Measurements from ENCODE around the gene FAM200C. TPM values are rescaled to one million over a fixed set of nuclear protein-coding genes. Genes with fewer than 3 reads are reported as not detected.
A peak's percentile ranks its signal among the peaks of the same experiment; 100 is the strongest.

Gene FAM200C
- total RNA-seq, 1 experiment from 2014 or later, result 4.2 TPM

DNA sequence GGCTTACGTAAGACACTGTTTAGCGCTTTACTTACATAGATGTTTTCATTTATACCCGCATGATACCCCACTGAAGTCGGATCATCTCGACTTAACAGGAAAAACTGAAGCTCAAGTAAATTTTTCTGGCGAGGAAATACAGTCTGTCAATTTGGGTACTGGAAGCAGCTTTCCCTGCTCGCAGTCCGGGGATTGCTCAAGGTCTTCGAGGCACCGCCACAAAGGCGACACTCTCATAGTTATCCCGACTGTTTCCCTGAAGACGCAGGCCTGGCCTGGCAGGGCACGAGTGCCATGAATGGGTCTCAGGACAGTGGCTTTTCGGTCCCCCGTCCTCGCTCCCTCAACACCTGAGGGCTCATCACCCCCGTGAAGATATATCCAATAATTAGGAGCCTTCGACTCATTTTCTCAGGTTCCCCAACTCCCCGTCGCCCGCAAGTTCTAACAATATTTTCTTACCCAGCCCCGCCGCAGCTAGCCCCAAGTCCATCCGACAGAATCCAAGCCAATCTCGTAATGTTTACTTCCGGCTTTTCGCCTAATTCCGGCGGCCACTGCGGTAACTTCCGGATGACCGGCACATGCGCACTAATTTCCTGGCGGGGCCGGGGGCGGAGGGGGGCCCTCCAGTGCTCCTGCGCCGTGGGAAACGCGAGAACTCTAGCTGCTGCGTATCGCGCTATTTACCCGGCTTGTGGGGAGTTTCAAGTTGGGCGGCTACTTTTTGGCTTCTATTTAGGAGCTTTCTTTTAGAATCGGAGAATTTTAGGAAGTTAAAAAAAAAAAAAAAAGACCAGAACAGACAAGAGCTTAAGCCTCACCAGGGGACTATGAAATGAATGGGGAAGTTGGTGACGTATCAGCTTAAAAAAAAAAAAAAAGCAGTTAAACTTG, 19.0 kb upstream of the FAM200C start, which contains the start of gene SLU7:
TSS of gene SLU7 (minus strand) at position 521 of the 897 bp plus-strand sequence. CDS start 3,787 bp downstream, outside the sequence.
- BruUV-seq (replicated peaks), result TSS peak; percentile 84
- Histone ChIP-seq H3K4me2 (ENCODE audit: low read length) (peak within 1 kb of the TSS; percentile 89), H3K36me3 (ENCODE audit: control insufficient read depth in 1 of 2, insufficient read depth in 2 of 2, low read length in 2 of 2) (peaks cover 9 to 12% of the 10 kb centered on the region in 2 experiments; a peak in 3 of 4 replicates), H3K27ac (ENCODE audit: low read depth, low read length) (peak within 1 kb of the TSS; percentile 50; the same call in 1 of the 2 replicates), H3K4me1 (ENCODE audit: control insufficient read depth in 1 of 2, insufficient read depth in 2 of 2, low read length in 2 of 2) (peaks cover 8 to 27% of the 10 kb centered on the region in 2 experiments; a peak in 3 of 4 replicates), H3K27me3 (ENCODE audit: insufficient read depth, low read length) (no peaks in the 10 kb centered on the region), H2AFZ (ENCODE audit: low read depth, low read length, poor library complexity, severe bottlenecking) (peak within 1 kb of the TSS; percentile 44), H3K9me3 (ENCODE audit: control insufficient read depth in 1 of 2, insufficient read depth in 1 of 2, low read depth in 1 of 2, low read length in 2 of 2) (no peaks in the 10 kb centered on the region), H3K4me3 (replicated peaks in 1 of 2; ENCODE audit: low read depth in 1 of 2, low read length in 2 of 2) (peak within 1 kb of the TSS; percentile 85 to 93), H3K9me2 (ENCODE audit: insufficient read depth) (no peaks in the 10 kb centered on the region), H3K9ac (ENCODE audit: low read length) (peak within 1 kb of the TSS; percentile 78), H3K79me2 (ENCODE audit: insufficient read depth, low read length) (peaks cover 46% of the 10 kb centered on the region), H4K20me1 (ENCODE audit: insufficient read depth) (no peaks in the 10 kb centered on the region)
- intact Hi-C loops (cut with micrococcal nuclease), result no loop called here
- RAD21 ChIA-PET (ENCODE audit: low non-redundant PET in 1 of 2, low total read pairs in 2 of 2, uncharacterized antibody in 2 of 2, unreplicated experiment in 2 of 2), result interaction anchor here in 1 of 2 experiments (0.7 kb wide), 1 partner anchor 28 kb away, joined by 3 read pairs; no protein-coding TSS in a partner anchor
- CTCF ChIA-PET, result interaction anchor here (2.2 kb wide), 1 partner anchor 20 kb away, joined by 21 read pairs; no protein-coding TSS in a partner anchor
- ATAC-seq (peak; percentile 81), DNase-seq (ENCODE audit: low read depth, low spot score) (peak; percentile 86)
- POLR2A ChIA-PET, result interaction anchor here (0.7 to 1.0 kb wide), 3 partner anchors 20 to 1101 kb away, joined by 3 read pairs; no protein-coding TSS in a partner anchor
- TF ChIP-seq TCF7L2 (IDR thresholded peaks at IDR 0.05; ENCODE audit: borderline replicate concordance, extremely low read depth, insufficient read depth, insufficient read length), result no peak
- peak; percentile 81 for TF ChIP-seq ELF1 (IDR thresholded peaks at IDR 0.05; ENCODE audit: borderline replicate concordance, low read depth)
- TF ChIP-seq EZH2phosphoT487 (IDR thresholded peaks at IDR 0.05; ENCODE audit: borderline replicate concordance), result no peak
- no peak for TF ChIP-seq SP1 (IDR thresholded peaks at IDR 0.05; ENCODE audit: low read depth)
- TF ChIP-seq, protein P1, sequence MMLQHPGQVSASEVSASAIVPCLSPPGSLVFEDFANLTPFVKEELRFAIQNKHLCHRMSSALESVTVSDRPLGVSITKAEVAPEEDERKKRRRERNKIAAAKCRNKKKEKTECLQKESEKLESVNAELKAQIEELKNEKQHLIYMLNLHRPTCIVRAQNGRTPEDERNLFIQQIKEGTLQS (IDR thresholded peaks at IDR 0.05), result no peak
- no peak for TF ChIP-seq CEBPB (IDR thresholded peaks at IDR 0.05; ENCODE audit: low read depth)
- TF ChIP-seq EZH2 (IDR thresholded peaks at IDR 0.05), result no peak
- TF ChIP-seq EGR1 (IDR thresholded peaks at IDR 0.05; ENCODE audit: low read depth), result peak; percentile 92
- TF ChIP-seq ZFX (IDR thresholded peaks at IDR 0.05), result peak; percentile 45
- TF ChIP-seq RAD21 (IDR thresholded peaks at IDR 0.05; ENCODE audit: low read depth), result no peak
- peak; percentile 86 for TF ChIP-seq POLR2AphosphoS5 (IDR thresholded peaks at IDR 0.05; ENCODE audit: low read depth, low read length)
- TF ChIP-seq, protein P2, sequence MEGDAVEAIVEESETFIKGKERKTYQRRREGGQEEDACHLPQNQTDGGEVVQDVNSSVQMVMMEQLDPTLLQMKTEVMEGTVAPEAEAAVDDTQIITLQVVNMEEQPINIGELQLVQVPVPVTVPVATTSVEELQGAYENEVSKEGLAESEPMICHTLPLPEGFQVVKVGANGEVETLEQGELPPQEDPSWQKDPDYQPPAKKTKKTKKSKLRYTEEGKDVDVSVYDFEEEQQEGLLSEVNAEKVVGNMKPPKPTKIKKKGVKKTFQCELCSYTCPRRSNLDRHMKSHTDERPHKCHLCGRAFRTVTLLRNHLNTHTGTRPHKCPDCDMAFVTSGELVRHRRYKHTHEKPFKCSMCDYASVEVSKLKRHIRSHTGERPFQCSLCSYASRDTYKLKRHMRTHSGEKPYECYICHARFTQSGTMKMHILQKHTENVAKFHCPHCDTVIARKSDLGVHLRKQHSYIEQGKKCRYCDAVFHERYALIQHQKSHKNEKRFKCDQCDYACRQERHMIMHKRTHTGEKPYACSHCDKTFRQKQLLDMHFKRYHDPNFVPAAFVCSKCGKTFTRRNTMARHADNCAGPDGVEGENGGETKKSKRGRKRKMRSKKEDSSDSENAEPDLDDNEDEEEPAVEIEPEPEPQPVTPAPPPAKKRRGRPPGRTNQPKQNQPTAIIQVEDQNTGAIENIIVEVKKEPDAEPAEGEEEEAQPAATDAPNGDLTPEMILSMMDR (IDR thresholded peaks at IDR 0.05 in 2 of 3, conservative IDR thresholded peaks at IDR 0.05 in 1 of 3; ENCODE audit: borderline replicate concordance in 1 of 3, insufficient read depth in 1 of 3, low read depth in 2 of 3, low read length in 2 of 3), result no peak
- TF ChIP-seq, protein P3, sequence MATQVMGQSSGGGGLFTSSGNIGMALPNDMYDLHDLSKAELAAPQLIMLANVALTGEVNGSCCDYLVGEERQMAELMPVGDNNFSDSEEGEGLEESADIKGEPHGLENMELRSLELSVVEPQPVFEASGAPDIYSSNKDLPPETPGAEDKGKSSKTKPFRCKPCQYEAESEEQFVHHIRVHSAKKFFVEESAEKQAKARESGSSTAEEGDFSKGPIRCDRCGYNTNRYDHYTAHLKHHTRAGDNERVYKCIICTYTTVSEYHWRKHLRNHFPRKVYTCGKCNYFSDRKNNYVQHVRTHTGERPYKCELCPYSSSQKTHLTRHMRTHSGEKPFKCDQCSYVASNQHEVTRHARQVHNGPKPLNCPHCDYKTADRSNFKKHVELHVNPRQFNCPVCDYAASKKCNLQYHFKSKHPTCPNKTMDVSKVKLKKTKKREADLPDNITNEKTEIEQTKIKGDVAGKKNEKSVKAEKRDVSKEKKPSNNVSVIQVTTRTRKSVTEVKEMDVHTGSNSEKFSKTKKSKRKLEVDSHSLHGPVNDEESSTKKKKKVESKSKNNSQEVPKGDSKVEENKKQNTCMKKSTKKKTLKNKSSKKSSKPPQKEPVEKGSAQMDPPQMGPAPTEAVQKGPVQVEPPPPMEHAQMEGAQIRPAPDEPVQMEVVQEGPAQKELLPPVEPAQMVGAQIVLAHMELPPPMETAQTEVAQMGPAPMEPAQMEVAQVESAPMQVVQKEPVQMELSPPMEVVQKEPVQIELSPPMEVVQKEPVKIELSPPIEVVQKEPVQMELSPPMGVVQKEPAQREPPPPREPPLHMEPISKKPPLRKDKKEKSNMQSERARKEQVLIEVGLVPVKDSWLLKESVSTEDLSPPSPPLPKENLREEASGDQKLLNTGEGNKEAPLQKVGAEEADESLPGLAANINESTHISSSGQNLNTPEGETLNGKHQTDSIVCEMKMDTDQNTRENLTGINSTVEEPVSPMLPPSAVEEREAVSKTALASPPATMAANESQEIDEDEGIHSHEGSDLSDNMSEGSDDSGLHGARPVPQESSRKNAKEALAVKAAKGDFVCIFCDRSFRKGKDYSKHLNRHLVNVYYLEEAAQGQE (IDR thresholded peaks at IDR 0.05; ENCODE audit: low read depth), result no peak
- TF ChIP-seq POLR2A (IDR thresholded peaks at IDR 0.05; ENCODE audit: borderline replicate concordance, extremely low read depth, insufficient read depth, insufficient read length), result peak; percentile 72
- no peak for TF ChIP-seq ZNF274 (IDR thresholded peaks at IDR 0.05; ENCODE audit: low read depth, low read length)
- no peak for TF ChIP-seq FOSL1 (IDR thresholded peaks at IDR 0.05; ENCODE audit: low read depth)
- peak; percentile 29; the same call in 1 of the 2 replicates for TF ChIP-seq CBX3 (IDR thresholded peaks at IDR 0.05; ENCODE audit: low read depth)
- no peak for TF ChIP-seq YY1 (IDR thresholded peaks at IDR 0.05; ENCODE audit: extremely low read depth, insufficient replicate concordance, low read depth, low read length)
- no peak for TF ChIP-seq SRF (IDR thresholded peaks at IDR 0.05; ENCODE audit: low read depth)
- TF ChIP-seq, protein P4, sequence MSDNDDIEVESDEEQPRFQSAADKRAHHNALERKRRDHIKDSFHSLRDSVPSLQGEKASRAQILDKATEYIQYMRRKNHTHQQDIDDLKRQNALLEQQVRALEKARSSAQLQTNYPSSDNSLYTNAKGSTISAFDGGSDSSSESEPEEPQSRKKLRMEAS (IDR thresholded peaks at IDR 0.05), result peak; percentile 57; the same call in 1 of the 2 replicates
- TF ChIP-seq SIN3A (IDR thresholded peaks at IDR 0.05; ENCODE audit: low read depth), result peak; percentile 88
